Measurements from ENCODE around the gene FGFBP1. TPM values are rescaled to one million over a fixed set of nuclear protein-coding genes. Genes with fewer than 3 reads are reported as not detected.

The FGFBP1 gene
- total RNA-seq, 4 donors from 2014 or later: not detected

- TF ChIP-seq, protein P1, sequence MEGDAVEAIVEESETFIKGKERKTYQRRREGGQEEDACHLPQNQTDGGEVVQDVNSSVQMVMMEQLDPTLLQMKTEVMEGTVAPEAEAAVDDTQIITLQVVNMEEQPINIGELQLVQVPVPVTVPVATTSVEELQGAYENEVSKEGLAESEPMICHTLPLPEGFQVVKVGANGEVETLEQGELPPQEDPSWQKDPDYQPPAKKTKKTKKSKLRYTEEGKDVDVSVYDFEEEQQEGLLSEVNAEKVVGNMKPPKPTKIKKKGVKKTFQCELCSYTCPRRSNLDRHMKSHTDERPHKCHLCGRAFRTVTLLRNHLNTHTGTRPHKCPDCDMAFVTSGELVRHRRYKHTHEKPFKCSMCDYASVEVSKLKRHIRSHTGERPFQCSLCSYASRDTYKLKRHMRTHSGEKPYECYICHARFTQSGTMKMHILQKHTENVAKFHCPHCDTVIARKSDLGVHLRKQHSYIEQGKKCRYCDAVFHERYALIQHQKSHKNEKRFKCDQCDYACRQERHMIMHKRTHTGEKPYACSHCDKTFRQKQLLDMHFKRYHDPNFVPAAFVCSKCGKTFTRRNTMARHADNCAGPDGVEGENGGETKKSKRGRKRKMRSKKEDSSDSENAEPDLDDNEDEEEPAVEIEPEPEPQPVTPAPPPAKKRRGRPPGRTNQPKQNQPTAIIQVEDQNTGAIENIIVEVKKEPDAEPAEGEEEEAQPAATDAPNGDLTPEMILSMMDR (IDR thresholded peaks at IDR 0.05; ENCODE audit: low read depth): no peak
These were observed 7.0 kb upstream of the FGFBP1 start for GRCh38 chr4:15945516-15945915.

DNA sequence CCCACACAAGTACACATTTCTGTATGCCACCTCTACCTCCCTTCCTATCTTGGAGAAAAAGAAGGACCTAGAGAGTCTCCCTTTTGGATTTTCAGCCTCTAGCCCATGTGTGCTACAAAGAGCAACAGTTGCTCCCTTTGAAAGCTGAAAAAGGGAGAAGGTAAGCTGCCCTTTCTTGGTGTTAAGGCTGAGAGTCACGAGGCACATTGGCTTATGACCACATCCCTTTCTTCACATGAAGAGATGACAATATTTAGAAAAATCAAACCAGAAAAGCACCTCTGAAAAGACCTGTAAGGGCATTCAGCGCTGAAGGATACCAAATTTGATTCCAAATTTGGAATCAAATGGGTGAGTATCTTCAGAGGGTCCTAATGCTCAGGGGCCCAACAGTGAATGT, 6.4 kb upstream of the FGFBP1 start:
- TF ChIP-seq, protein P1 (IDR thresholded peaks at IDR 0.05; ENCODE audit: low read depth): no peak

DNA sequence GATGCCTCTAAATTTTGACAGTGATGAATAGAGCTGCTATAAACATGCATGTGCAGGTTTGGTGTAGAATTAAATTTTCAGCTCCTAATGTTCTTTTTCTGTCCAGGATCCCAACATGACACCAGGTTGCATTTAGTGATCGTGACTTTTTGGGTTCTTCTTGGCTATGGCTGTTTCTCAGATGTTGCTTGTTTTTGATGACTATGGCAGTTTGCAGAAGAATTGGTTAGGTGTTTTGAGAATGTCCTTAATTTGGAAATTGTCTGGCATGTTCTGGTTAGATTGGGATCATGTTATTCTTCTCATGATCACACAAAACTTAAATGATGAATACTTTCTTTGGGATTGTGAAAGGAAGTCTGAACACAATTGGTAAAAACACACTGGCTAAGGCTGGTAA, 3.7 kb upstream of the FGFBP1 start:
- TF ChIP-seq, protein P1 (IDR thresholded peaks at IDR 0.05; ENCODE audit: low read depth): no peak

DNA sequence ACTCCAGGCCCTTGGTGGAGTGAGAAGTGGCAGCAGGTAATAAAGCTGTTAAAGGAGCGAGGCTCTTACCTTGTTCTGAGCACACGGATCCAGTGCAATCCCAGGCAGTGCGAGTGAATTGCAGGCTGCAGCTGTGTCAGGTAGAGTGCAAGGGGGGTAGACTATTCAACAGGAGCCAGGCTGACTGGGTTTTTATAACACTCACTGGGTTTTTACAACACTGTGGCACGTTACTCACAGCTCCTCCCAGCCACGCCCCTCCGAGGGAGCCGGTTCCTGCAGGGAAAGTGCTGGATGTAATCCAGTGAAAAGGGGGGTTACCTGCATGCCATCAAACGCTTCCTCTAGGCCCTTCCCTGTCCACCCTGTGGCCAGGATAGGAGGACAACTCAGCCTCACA, 358 bp downstream of the FGFBP1 start:
- TF ChIP-seq, protein P1 (IDR thresholded peaks at IDR 0.05; ENCODE audit: low read depth): no peak

GRCh38 chr4:15936495-15936894, 2.0 kb downstream of the FGFBP1 start:
- TF ChIP-seq, protein P1 (IDR thresholded peaks at IDR 0.05; ENCODE audit: low read depth): no peak

DNA sequence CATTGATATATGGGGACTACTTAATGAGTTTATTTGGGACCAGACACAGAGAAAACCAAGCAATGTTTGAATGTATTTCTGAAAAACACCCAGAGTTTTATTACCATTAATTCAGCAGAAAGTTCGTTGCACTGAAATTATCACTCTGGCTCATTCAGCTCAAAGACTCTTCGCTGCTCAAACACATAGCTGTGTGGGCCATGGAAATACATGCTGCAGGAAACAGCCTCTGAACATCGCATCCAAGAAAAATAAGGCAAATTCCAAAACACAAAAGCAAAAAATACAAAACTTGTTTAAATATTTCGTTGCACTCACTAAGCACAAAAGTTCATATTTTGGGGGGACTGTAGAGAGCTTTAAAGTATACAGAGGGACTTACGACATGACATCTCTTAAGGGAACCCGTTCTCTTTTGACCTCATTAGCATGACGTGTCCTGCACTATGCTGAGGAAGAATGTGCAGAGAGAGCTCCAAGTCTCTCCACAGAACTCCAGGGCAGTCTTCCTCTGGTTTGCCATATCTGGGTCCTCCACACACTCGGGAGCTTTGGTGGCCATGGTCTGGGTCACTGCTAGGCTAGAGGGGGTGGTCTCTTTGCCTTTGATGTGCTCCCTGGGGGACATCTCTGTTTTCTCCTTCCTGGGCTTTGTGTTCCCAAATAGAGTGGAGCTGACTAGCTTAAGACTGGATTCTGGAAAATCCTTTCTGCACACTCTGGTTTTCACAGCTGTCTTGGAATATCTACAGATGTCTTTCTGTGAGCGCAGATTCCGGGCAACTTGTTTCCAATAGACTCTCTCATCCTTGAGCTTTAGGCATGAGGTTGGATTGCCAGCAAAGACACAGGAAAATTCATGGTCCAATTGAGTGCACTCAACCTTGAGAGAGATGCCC, 2.8 kb downstream of the FGFBP1 start:
- TF ChIP-seq, protein P1 (IDR thresholded peaks at IDR 0.05; ENCODE audit: low read depth): no peak

GRCh38 chr4:15934259-15934658, 4.3 kb downstream of the FGFBP1 start:
- TF ChIP-seq, protein P1 (IDR thresholded peaks at IDR 0.05; ENCODE audit: low read depth): no peak
